K562 (cell line): ENCODE results near the gene SP140L. TPM values are rescaled to one million over a fixed set of nuclear protein-coding genes. Genes with fewer than 3 reads are reported as not detected.
A peak's percentile ranks its signal among the peaks of the same experiment; 100 is the strongest.

Source experiments
- CC2D1A ChIP-seq: fragments of 450-650 bp; IDR thresholded peaks from 2 replicates; pipeline ENCODE4 v1.6.1; 2017; ENCODE audit warnings: mild to moderate bottlenecking
- CEBPG ChIP-seq, 3 experiments: fragments of 200-800 bp in 1 of 3; sonication (Bioruptor generic) in 1 of 3; sonication (generic) in 1 of 3; formaldehyde crosslinking in 1 of 3; IDR thresholded peaks in 2 of 3; conservative IDR thresholded peaks in 1 of 3; 2 replicates each; pipeline versions ENCODE4 v1.6.1 to v1.8.0; 2016 to 2022; ENCODE audit warnings: missing compliant biosample characterization in 2 of 3, missing genetic modification characterization in 2 of 3, mild to moderate bottlenecking in 1 of 3, missing genetic modification reagents in 1 of 3
- CXXC5 ChIP-seq: fragments of 250-450 bp; sonication (Bioruptor Pico); IDR thresholded peaks from 2 replicates; pipeline ENCODE4 v1.8.0; 2022; ENCODE audit warnings: inconsistent platforms, mild to moderate bottlenecking, moderate library complexity
- ERF ChIP-seq: fragments of 450-650 bp; formaldehyde crosslinking; IDR thresholded peaks from 2 replicates; pipeline ENCODE4 v1.4.0; 2020; ENCODE audit warnings: mild to moderate bottlenecking, mixed read lengths
- GTF2A2 ChIP-seq: IDR thresholded peaks from 2 replicates; pipeline ENCODE4 v1.6.1; 2016; ENCODE audit warnings: mild to moderate bottlenecking, missing genetic modification characterization, missing compliant biosample characterization
- KDM4B ChIP-seq, 2 experiments: fragments of 450-650 bp in 1 of 2; sonication (generic) in 1 of 2; IDR thresholded peaks; 2 replicates each; pipeline ENCODE4 v1.6.1; 2016 to 2017; ENCODE audit warnings: borderline replicate concordance in 2 of 2, antibody characterized with exemption in 1 of 2, low read depth in 1 of 2, mild to moderate bottlenecking in 1 of 2
- KLF10 ChIP-seq: fragments of 250-450 bp; sonication (Bioruptor Pico); IDR thresholded peaks from 2 replicates; pipeline ENCODE4 v1.6.1; 2021; ENCODE audit warnings: matching md5 sums
- MAX ChIP-seq: sonication (generic); formaldehyde crosslinking; IDR thresholded peaks from 2 replicates; pipeline ENCODE4 v1.9.0; 2022; ENCODE audit warnings: mild to moderate bottlenecking, missing genetic modification reagents
- POLR2H ChIP-seq: IDR thresholded peaks from 2 replicates; pipeline ENCODE4 v1.6.1; 2016; ENCODE audit warnings: missing genetic modification characterization, low read depth, mild to moderate bottlenecking, control low read depth, missing compliant biosample characterization, moderate library complexity
- RFX1 ChIP-seq: fragments of 450-650 bp; IDR thresholded peaks from 2 replicates; pipeline ENCODE4 v1.6.1; 2016; ENCODE audit warnings: mild to moderate bottlenecking, moderate library complexity
- TFAP4 ChIP-seq: sonication (generic); formaldehyde crosslinking; IDR thresholded peaks from 2 replicates; pipeline ENCODE4 v1.8.0; 2022; ENCODE audit warnings: missing genetic modification reagents, mild to moderate bottlenecking, moderate library complexity, borderline replicate concordance
- ZNF212 ChIP-seq: fragments of 450-650 bp; formaldehyde crosslinking; IDR thresholded peaks from 2 replicates; pipeline ENCODE4 v1.4.0; 2020; ENCODE audit warnings: mild to moderate bottlenecking
- ZNF551 ChIP-seq: fragments of 250-450 bp; sonication (Bioruptor Pico); IDR thresholded peaks from 2 replicates; pipeline ENCODE4 v1.5.0; 2021; ENCODE audit warnings: mild to moderate bottlenecking, moderate library complexity
- ZNF740 ChIP-seq, 3 experiments: fragments of 200-800 bp in 1 of 3; sonication (Bioruptor generic) in 1 of 3; sonication (generic) in 1 of 3; formaldehyde crosslinking in 1 of 3; IDR thresholded peaks; 2 replicates each; pipeline versions ENCODE4 v1.6.1 to v1.8.0; 2016 to 2022; ENCODE audit warnings: mild to moderate bottlenecking in 2 of 3, missing compliant biosample characterization in 2 of 3, missing genetic modification characterization in 2 of 3, missing genetic modification reagents in 1 of 3
- polyA plus RNA-seq, 8 experiments: library from polyadenylated mRNA; depleted of rRNA in 4 of 8; stranded (reverse) in 5 of 8; unstranded in 3 of 8; fragments of >200 nt; fragmentation: Nextera tagmentation in 2 of 8; fragmentation: Illumina TruSeq in 1 of 8; extraction: Ambion mirVana in 2 of 8; extraction: Trizol in 1 of 8; gene quantifications; 2 replicates each; pipeline versions ENCODE4 v1.2.1 to v1.2.3, GENCODE V29; 2011 to 2014; ENCODE audit warnings: inconsistent platforms in 1 of 8, missing spikeins in 1 of 8
- total RNA-seq, 7 experiments: library from RNA; depleted of rRNA in 6 of 7; stranded (reverse); fragments of >200 nt in 6 of 7; fragmentation: Illumina TruSeq in 2 of 7; extraction: Trizol in 2 of 7; gene quantifications; 2 replicates each; pipeline versions ENCODE4 v1.2.1 to v1.2.3, GENCODE V29; 2011 to 2021; ENCODE audit warnings: low replicate concordance in 1 of 7
- TF ChIP-seq, protein P1 (sequence below): fragments of 450-650 bp; formaldehyde crosslinking; IDR thresholded peaks from 2 replicates; pipeline ENCODE4 v1.4.0; 2020; ENCODE audit warnings: mild to moderate bottlenecking
- TF ChIP-seq, protein P2 (sequence below): fragments of 250-450 bp; sonication (Bioruptor Pico); IDR thresholded peaks from 2 replicates; pipeline ENCODE4 v1.8.0; 2021; ENCODE audit warnings: borderline replicate concordance, mild to moderate bottlenecking, moderate library complexity; ENCODE audit not compliant: poor library complexity, severe bottlenecking

SP140L gene
- total and polyA plus RNA-seq, 9 of the 15 experiments (the other 6 are each of a cell fraction or from before 2014, with no cell fraction given) = 4.0 to 15.5 (median 11.3) TPM

DNA sequence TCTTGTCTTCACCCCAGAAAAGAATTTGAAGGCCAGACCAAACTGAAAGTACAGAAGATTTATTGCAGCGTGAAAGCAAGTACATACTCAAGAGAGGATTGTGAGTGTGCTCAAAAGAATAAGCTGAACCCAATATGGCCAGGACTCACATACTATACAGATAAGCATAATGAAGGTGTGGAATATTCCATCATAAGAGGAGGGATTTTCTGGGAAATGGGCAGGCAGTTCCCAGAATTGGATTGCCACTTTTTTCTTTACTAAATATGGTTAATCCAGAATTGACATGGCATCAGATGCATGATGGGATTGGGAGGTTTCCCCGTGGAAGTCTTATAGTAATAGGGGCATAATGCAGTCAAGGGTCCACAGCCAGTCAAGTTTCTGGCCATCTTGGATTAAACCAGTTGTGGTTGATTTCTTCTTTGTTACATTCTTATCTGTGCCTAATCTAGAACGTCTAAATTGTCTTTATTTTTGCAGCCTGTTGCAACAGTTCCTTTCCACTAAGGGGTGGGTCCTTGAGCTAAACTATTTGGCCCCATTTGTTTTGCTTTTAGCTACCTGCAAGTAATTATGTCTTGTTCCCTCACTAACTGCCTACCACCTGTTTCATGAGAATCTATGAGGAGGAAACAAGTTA, 9.0 kb downstream of the SP140L start (continued):
- no peak for TF ChIP-seq RFX1
- no peak for TF ChIP-seq GTF2A2 (tag)
- TF ChIP-seq CC2D1A = no peak
- no peak for TF ChIP-seq TFAP4
- no peak for TF ChIP-seq MAX (CRISPR knock-in tag)
- peak; percentile 58; the same call in 1 of the 2 replicates for TF ChIP-seq POLR2H (tag)
- no peak for TF ChIP-seq ZNF551
- TF ChIP-seq ZNF212 (CRISPR knock-in tag) = no peak
- TF ChIP-seq, protein P1, sequence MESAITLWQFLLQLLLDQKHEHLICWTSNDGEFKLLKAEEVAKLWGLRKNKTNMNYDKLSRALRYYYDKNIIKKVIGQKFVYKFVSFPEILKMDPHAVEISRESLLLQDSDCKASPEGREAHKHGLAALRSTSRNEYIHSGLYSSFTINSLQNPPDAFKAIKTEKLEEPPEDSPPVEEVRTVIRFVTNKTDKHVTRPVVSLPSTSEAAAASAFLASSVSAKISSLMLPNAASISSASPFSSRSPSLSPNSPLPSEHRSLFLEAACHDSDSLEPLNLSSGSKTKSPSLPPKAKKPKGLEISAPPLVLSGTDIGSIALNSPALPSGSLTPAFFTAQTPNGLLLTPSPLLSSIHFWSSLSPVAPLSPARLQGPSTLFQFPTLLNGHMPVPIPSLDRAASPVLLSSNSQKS (CRISPR knock-in tag) = no peak
- peak; percentile 84 for TF ChIP-seq CEBPG (CRISPR knock-in tag; IDR thresholded peaks at IDR 0.05)
- peak; percentile 19 to 72; a peak in 2 of 4 replicates for TF ChIP-seq CEBPG (tag; conservative IDR thresholded peaks at IDR 0.05 in 1 of 2, IDR thresholded peaks at IDR 0.05 in 1 of 2)
- no peak for TF ChIP-seq KDM4B (IDR thresholded peaks at IDR 0.05; ENCODE audit: borderline replicate concordance in 2 of 2, low read depth in 1 of 2)
- TF ChIP-seq, protein P2, sequence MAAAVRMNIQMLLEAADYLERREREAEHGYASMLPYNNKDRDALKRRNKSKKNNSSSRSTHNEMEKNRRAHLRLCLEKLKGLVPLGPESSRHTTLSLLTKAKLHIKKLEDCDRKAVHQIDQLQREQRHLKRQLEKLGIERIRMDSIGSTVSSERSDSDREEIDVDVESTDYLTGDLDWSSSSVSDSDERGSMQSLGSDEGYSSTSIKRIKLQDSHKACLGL = no peak
- TF ChIP-seq CXXC5 (CRISPR knock-in tag) = peak; percentile 33
- no peak for TF ChIP-seq ZNF740 (CRISPR knock-in tag; IDR thresholded peaks at IDR 0.05)
- no peak for TF ChIP-seq ZNF740 (tag; IDR thresholded peaks at IDR 0.05)
- no peak for TF ChIP-seq ERF
- TF ChIP-seq KLF10 = no peak
